SH-SY5Y (cell line): ENCODE results near the gene PAPSS2.

Experiments used
- GATA2 ChIP-seq: IDR thresholded peaks from 2 replicates; pipeline ENCODE4 v1.6.1; 2011; ENCODE audit warnings: mild to moderate bottlenecking, low read depth, low read length
- GATA3 ChIP-seq: IDR thresholded peaks from 2 replicates; pipeline ENCODE4 v1.6.1; 2011; ENCODE audit warnings: low read depth, mild to moderate bottlenecking, low read length, moderate library complexity

The PAPSS2 gene

GRCh38 chr10:87658321-87658795, 1.3 kb upstream of the PAPSS2 start:
- TF ChIP-seq GATA3 (no peak), GATA2 (no peak)

GRCh38 chr10:87658858-87659555, 671 bp upstream of the PAPSS2 start:
- TF ChIP-seq GATA2 = no peak
- TF ChIP-seq GATA3 = no peak

- TF ChIP-seq GATA2 (no peak), GATA3 (no peak)
These were observed 931 bp downstream of the PAPSS2 start for GRCh38 chr10:87660484-87661133.

- TF ChIP-seq GATA3 (no peak), GATA2 (no peak)
These were observed 2.4 kb downstream of the PAPSS2 start for GRCh38 chr10:87661861-87662785.

GRCh38 chr10:87664276-87664701, 4.6 kb downstream of the PAPSS2 start:
- TF ChIP-seq GATA2 (no peak), GATA3 (no peak)

GRCh38 chr10:87667493-87667892, 7.8 kb downstream of the PAPSS2 start:
- TF ChIP-seq GATA3 (no peak), GATA2 (no peak)

- TF ChIP-seq GATA2 = no peak
These were observed 8.8 kb downstream of the PAPSS2 start for GRCh38 chr10:87668324-87669074.

- TF ChIP-seq GATA2 (no peak), GATA3 (no peak)
These were observed 10.1 kb downstream of the PAPSS2 start for GRCh38 chr10:87669752-87670151.

- TF ChIP-seq GATA3 (no peak), GATA2 (no peak)
These were observed 10.9 kb downstream of the PAPSS2 start for GRCh38 chr10:87670586-87670985.

- no peak for TF ChIP-seq GATA3
- no peak for TF ChIP-seq GATA2
These were observed 11.6 kb downstream of the PAPSS2 start for GRCh38 chr10:87671139-87671815.

GRCh38 chr10:87672551-87672950, 12.9 kb downstream of the PAPSS2 start:
- no peak for TF ChIP-seq GATA2
- no peak for TF ChIP-seq GATA3

- TF ChIP-seq GATA2 (no peak), GATA3 (no peak)
These were observed 15.3 kb downstream of the PAPSS2 start for GRCh38 chr10:87674943-87675342.
